SHP77 treated with DMSO at 0.1 percent for 48 hours (cell line): Measurements from ENCODE around the gene FAM228B.

Experiments
- DNase-seq: peaks from one replicate; lab custom pipeline; 2025; lab: John Stamatoyannopoulos, UW

The FAM228B gene

GRCh38 chr2:24204505-24204904 lies 81.2 kb downstream of the FAM228B start:
- DNase-seq = no peak

- no peak for DNase-seq
These were observed 81.9 kb downstream of the FAM228B start for GRCh38 chr2:24205131-24205530.

- DNase-seq = no peak
These were observed 83.0 kb downstream of the FAM228B start for GRCh38 chr2:24206242-24206641.

GRCh38 chr2:24206714-24207113 lies 83.4 kb downstream of the FAM228B start:
- DNase-seq = no peak

- no peak for DNase-seq
These were observed 84.1 kb downstream of the FAM228B start for GRCh38 chr2:24207359-24207758.

GRCh38 chr2:24208490-24208889 lies 85.2 kb downstream of the FAM228B start:
- DNase-seq = no peak

GRCh38 chr2:24209389-24210105 lies 86.3 kb downstream of the FAM228B start:
- DNase-seq = no peak

- no peak for DNase-seq
These were observed 86.8 kb downstream of the FAM228B start for GRCh38 chr2:24210106-24210455.

- no peak for DNase-seq
These were observed 87.5 kb downstream of the FAM228B start for GRCh38 chr2:24210723-24211122.

GRCh38 chr2:24211408-24211807 lies 88.1 kb downstream of the FAM228B start:
- no peak for DNase-seq

- DNase-seq = no peak
These were observed 91.6 kb downstream of the FAM228B start for GRCh38 chr2:24214880-24215279.
